Skin epidermis (tissue), 12 donors: ENCODE measurements around the gene LEKR1.
A peak's percentile ranks its signal among the peaks of the same experiment; 100 is the strongest.
"Not testable (repeated sequence)": the region's sequence is repeated elsewhere in the genome, so short reads cannot be mapped to it uniquely, and the experiment has no call there.

Experiments
- H3K27ac ChIP-seq, 21 experiments: fragments of 200-600 bp; sonication (generic) in 11 of 21; one replicate each; pipeline ENCODE4 v1.5.0; 2020; ENCODE audit warnings: mild to moderate bottlenecking in 3 of 21, inconsistent platforms in 2 of 21, moderate library complexity in 2 of 21
- H3K4me3 ChIP-seq, 7 experiments: fragments of 200-600 bp; sonication (generic) in 2 of 7; one replicate each; pipeline ENCODE4 v1.5.0; 2020; ENCODE audit warnings: inconsistent platforms in 2 of 7, mild to moderate bottlenecking in 2 of 7, moderate library complexity in 1 of 7

LEKR1 gene

GRCh38 chr3:156831006-156831405, 4.9 kb downstream of the LEKR1 start:
- no peak overlapping the region for H3K27ac ChIP-seq
- no peak overlapping the region for H3K4me3 ChIP-seq

- H3K4me3 ChIP-seq: no peak overlapping the region
- no peak overlapping the region for H3K27ac ChIP-seq
Observed at GRCh38 chr3:156834435-156834834, 8.3 kb downstream of the LEKR1 start.

GRCh38 chr3:156834962-156835535, 8.9 kb downstream of the LEKR1 start:
- Histone ChIP-seq H3K27ac (no peak overlapping the region), H3K4me3 (no peak overlapping the region)

- no peak overlapping the region for H3K27ac ChIP-seq
- H3K4me3 ChIP-seq: no peak overlapping the region
Observed at GRCh38 chr3:156836701-156837100, 10.5 kb downstream of the LEKR1 start.

- Histone ChIP-seq H3K4me3 (no peak overlapping the region), H3K27ac (no peak overlapping the region)
Observed at GRCh38 chr3:156837115-156837514, 11.0 kb downstream of the LEKR1 start.

- no peak overlapping the region for H3K4me3 ChIP-seq
- H3K27ac ChIP-seq: no peak overlapping the region
Observed at GRCh38 chr3:156838035-156838434, 11.9 kb downstream of the LEKR1 start.

GRCh38 chr3:156840826-156841689, 14.9 kb downstream of the LEKR1 start:
- Histone ChIP-seq H3K27ac (no peak overlapping the region), H3K4me3 (no peak overlapping the region)

GRCh38 chr3:156843071-156843808, 17.1 kb downstream of the LEKR1 start:
- no peak overlapping the region for H3K27ac ChIP-seq
- no peak overlapping the region for H3K4me3 ChIP-seq

GRCh38 chr3:156847752-156848448, 21.7 kb downstream of the LEKR1 start:
- Histone ChIP-seq H3K4me3 (no peak overlapping the region), H3K27ac (no peak overlapping the region)

- H3K27ac ChIP-seq: no peak overlapping the region
- no peak overlapping the region for H3K4me3 ChIP-seq
Observed at GRCh38 chr3:156859578-156859977, 33.4 kb downstream of the LEKR1 start.

GRCh38 chr3:156860873-156861272, 34.7 kb downstream of the LEKR1 start:
- no peak overlapping the region for H3K27ac ChIP-seq
- H3K4me3 ChIP-seq: no peak overlapping the region

- no peak overlapping the region for H3K4me3 ChIP-seq
Observed at GRCh38 chr3:156862338-156862737, 36.2 kb downstream of the LEKR1 start.

GRCh38 chr3:156865732-156866131, 39.6 kb downstream of the LEKR1 start:
- H3K4me3 ChIP-seq: no peak overlapping the region
- no peak overlapping the region for H3K27ac ChIP-seq

More at GRCh38 chr3:156862338-156862737, 36.2 kb downstream of the LEKR1 start:
- no peak overlapping the region for H3K27ac ChIP-seq

GRCh38 chr3:156867174-156867573, 41.0 kb downstream of the LEKR1 start:
- Histone ChIP-seq H3K27ac (no peak overlapping the region), H3K4me3 (no peak overlapping the region)

GRCh38 chr3:156867920-156868319, 41.8 kb downstream of the LEKR1 start:
- Histone ChIP-seq H3K27ac (no peak overlapping the region), H3K4me3 (no peak overlapping the region)

- H3K4me3 ChIP-seq: no peak overlapping the region
- no peak overlapping the region for H3K27ac ChIP-seq
Observed at GRCh38 chr3:156873906-156874305, 47.8 kb downstream of the LEKR1 start.

GRCh38 chr3:156879491-156879890, 53.3 kb downstream of the LEKR1 start:
- not testable (repeated sequence) for H3K4me3 ChIP-seq, H3K27ac ChIP-seq

GRCh38 chr3:156885761-156886160, 59.6 kb downstream of the LEKR1 start:
- Histone ChIP-seq H3K4me3 (no peak overlapping the region), H3K27ac (no peak overlapping the region)

- peak overlapping the region in 1 of 21 experiments; percentile 47 for H3K27ac ChIP-seq
- no peak overlapping the region for H3K4me3 ChIP-seq
Observed at GRCh38 chr3:156888176-156888575, 62.0 kb downstream of the LEKR1 start.

GRCh38 chr3:156888576-156888975, 62.4 kb downstream of the LEKR1 start:
- Histone ChIP-seq H3K27ac (peak overlapping the region in 1 of 21 experiments; percentile 47), H3K4me3 (no peak overlapping the region)
